Ishikawa (cell line): ENCODE data around the gene VPS41.
A peak's percentile ranks its signal among the peaks of the same experiment; 100 is the strongest.

Experiments used
- CEBPB ChIP-seq: IDR thresholded peaks from 2 replicates; pipeline ENCODE4 v1.6.1; 2012
- CREB1 ChIP-seq: IDR thresholded peaks from 2 replicates; pipeline ENCODE4 v1.6.1; 2012; ENCODE audit warnings: low read depth
- EGR1 ChIP-seq: IDR thresholded peaks from 2 replicates; pipeline ENCODE4 v1.6.1; 2012
- EP300 ChIP-seq: IDR thresholded peaks from 2 replicates; pipeline ENCODE4 v1.6.1; 2012; ENCODE audit warnings: borderline replicate concordance
- FOXM1 ChIP-seq: IDR thresholded peaks from 2 replicates; pipeline ENCODE4 v1.6.1; 2012; ENCODE audit warnings: low read depth, borderline replicate concordance
- MAX ChIP-seq: IDR thresholded peaks from 2 replicates; pipeline ENCODE4 v1.6.1; 2012
- NFIC ChIP-seq: IDR thresholded peaks from 2 replicates; pipeline ENCODE4 v1.6.1; 2012
- RAD21 ChIP-seq: IDR thresholded peaks from 2 replicates; pipeline ENCODE4 v1.6.1; 2012; ENCODE audit warnings: low read depth
- REST ChIP-seq: IDR thresholded peaks from 2 replicates; pipeline ENCODE4 v1.6.1; 2012; ENCODE audit warnings: low read depth, mild to moderate bottlenecking
- TAF1 ChIP-seq: IDR thresholded peaks from 2 replicates; pipeline ENCODE4 v1.6.1; 2012; ENCODE audit warnings: low read depth, mild to moderate bottlenecking
- TCF12 ChIP-seq: IDR thresholded peaks from 2 replicates; pipeline ENCODE4 v1.6.1; 2012; ENCODE audit warnings: low read depth
- TEAD4 ChIP-seq: IDR thresholded peaks from 2 replicates; pipeline ENCODE4 v1.6.1; 2012
- USF1 ChIP-seq: IDR thresholded peaks from 2 replicates; pipeline ENCODE4 v1.6.1; 2012
- YY1 ChIP-seq: IDR thresholded peaks from 2 replicates; pipeline ENCODE4 v1.6.1; 2012; ENCODE audit warnings: low read depth
- ZBTB7A ChIP-seq: IDR thresholded peaks from 2 replicates; pipeline ENCODE4 v1.6.1; 2012; ENCODE audit warnings: low read depth

Gene VPS41

GRCh38 chr7:38873433-38873832 lies 35.6 kb downstream of the VPS41 start:
- no peak for TF ChIP-seq CEBPB
- TF ChIP-seq REST = no peak
- TF ChIP-seq FOXM1 = no peak
- no peak for TF ChIP-seq CREB1
- no peak for TF ChIP-seq YY1
- TF ChIP-seq EP300 = no peak
- no peak for TF ChIP-seq EGR1
- TF ChIP-seq RAD21 = no peak
- TF ChIP-seq MAX = no peak

DNA sequence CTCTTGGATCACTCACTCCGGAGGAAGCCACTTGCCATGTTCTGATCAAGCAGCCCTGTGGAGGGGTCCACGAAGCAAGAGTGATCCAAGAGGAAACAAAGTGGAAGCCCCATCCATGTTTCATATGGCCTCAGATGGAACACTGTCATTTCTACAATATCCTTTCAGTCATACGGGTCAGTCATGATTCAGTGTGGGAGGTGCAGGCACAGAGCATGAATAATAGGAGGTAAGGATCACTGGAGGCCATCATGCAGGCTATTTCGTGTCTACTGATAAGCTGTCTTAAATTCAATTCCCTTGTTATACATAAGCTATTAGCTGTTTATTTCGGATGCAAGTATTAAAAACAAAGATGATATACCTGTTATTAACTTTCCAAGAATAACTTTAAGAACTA lies 36.8 kb downstream of the VPS41 start:
- no peak for TF ChIP-seq MAX
- TF ChIP-seq TAF1 = no peak
- TF ChIP-seq EGR1 = no peak
- no peak for TF ChIP-seq CREB1
- no peak for TF ChIP-seq USF1
- no peak for TF ChIP-seq TCF12
- TF ChIP-seq REST = no peak
- TF ChIP-seq CEBPB = no peak
- TF ChIP-seq TEAD4 = no peak
- no peak for TF ChIP-seq FOXM1
- TF ChIP-seq NFIC = no peak
- no peak for TF ChIP-seq EP300
- TF ChIP-seq RAD21 = no peak
- no peak for TF ChIP-seq YY1
- TF ChIP-seq ZBTB7A = no peak

DNA sequence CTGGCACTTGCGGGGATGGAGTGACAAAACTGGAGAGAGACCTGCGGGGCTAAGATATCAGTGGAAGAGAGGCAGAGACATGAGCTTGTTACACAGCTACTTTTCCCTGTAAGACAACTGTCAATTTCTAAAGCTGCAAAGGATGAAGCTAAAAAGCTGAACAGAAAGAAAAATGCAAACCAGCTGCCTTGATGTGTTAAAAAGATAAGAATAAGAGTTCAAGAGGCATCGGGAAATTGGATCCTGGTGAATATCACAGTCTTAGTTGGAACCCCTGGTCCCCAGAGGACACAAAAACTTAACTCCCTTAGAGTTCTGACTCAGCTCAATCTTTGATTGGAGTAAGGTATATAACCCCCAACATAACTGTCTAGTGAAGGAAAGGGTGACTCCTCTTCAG lies 38.8 kb downstream of the VPS41 start:
- TF ChIP-seq TEAD4 (no peak), CREB1 (no peak), TAF1 (no peak), TCF12 (no peak), ZBTB7A (no peak), NFIC (no peak), RAD21 (no peak), CEBPB (no peak), FOXM1 (no peak), MAX (no peak), REST (no peak)

GRCh38 chr7:38863601-38864291 lies 45.2 kb downstream of the VPS41 start:
- TF ChIP-seq EGR1 = no peak
- TF ChIP-seq YY1 = peak; percentile 56; the same call in 1 of the 2 replicates
- no peak for TF ChIP-seq FOXM1
- TF ChIP-seq USF1 = no peak
- 0 out of 2 replicates have a peak, but pooled peaks have one; percentile 3 for TF ChIP-seq RAD21
- peak; percentile 80 for TF ChIP-seq TEAD4
- peak; percentile 66; the same call in 1 of the 2 replicates for TF ChIP-seq TCF12
- no peak for TF ChIP-seq MAX
- peak; percentile 37; the same call in 1 of the 2 replicates for TF ChIP-seq EP300
- no peak for TF ChIP-seq CREB1
- TF ChIP-seq NFIC = no peak
- 0 out of 2 replicates have a peak, but pooled peaks have one; percentile 29 for TF ChIP-seq CEBPB
- no peak for TF ChIP-seq ZBTB7A
- TF ChIP-seq TAF1 = no peak
- TF ChIP-seq REST = no peak
